Loucy (cell line): Measurements from ENCODE around the gene STAP1.
"Not testable (repeated sequence)": the region's sequence is repeated elsewhere in the genome, so short reads cannot be mapped to it uniquely, and the experiment has no call there.

Experiments
- CTCF ChIP-seq: fragments of 200-600 bp; sonication (generic); conservative IDR thresholded peaks from 2 replicates; pipeline ENCODE4 v1.5.1; 2014; ENCODE audit warnings: mild to moderate bottlenecking, antibody characterized with exemption, low read length
- EZH2phosphoT487 ChIP-seq: fragments of 200-600 bp; IDR thresholded peaks from 2 replicates; pipeline ENCODE4 v1.6.1; 2018; ENCODE audit warnings: antibody characterized with exemption, mild to moderate bottlenecking, moderate library complexity, borderline replicate concordance

GRCh38 chr4:67636978-67637377, 78.5 kb downstream of the STAP1 start:
- TF ChIP-seq CTCF, EZH2phosphoT487: not testable (repeated sequence)
